A673 (cell line): ENCODE measurements around the gene AHNAK2. TPM values are rescaled to one million over a fixed set of nuclear protein-coding genes. Genes with fewer than 3 reads are reported as not detected.

Experiments
- BruUV-seq: library from RNA; stranded (reverse); fragments of 400-500 nt; replicated peaks from 2 replicates; lab custom pipeline; 2021; lab: Mats Ljungman, UMichigan
- CTCF ChIA-PET: fragments of 300-600 bp; sonication (Branson Sonifier 250); formaldehyde crosslinking; loops from one replicate; lab custom pipeline; 2022; ENCODE audit warnings: antibody characterized with exemption; lab: Charles Lee
- POLR2A ChIA-PET: fragments of 300-600 bp; sonication (Branson Sonifier 250); formaldehyde crosslinking; loops from one replicate; lab custom pipeline; 2022; ENCODE audit warnings: antibody characterized with exemption; ENCODE audit not compliant: low non-redundant PET; lab: Charles Lee
- DNase-seq: peaks from one replicate; pipeline ENCODE4 v3.0.0-alpha.2; 2015; ENCODE audit warnings: low spot score
- H3K27ac ChIP-seq: fragments of 200-600 bp; sonication (generic); 2 replicates; pipeline ENCODE4 v1.5.1; 2016; ENCODE audit warnings: mixed run types, low read depth, mild to moderate bottlenecking, mixed read lengths, antibody characterized with exemption, low read length; ENCODE audit not compliant: poor library complexity, severe bottlenecking
- H3K27me3 ChIP-seq: fragments of 200-600 bp; sonication (generic); replicated peaks from 2 replicates; pipeline ENCODE4 v1.6.1; 2017; ENCODE audit warnings: mixed run types, low read depth, mild to moderate bottlenecking, mixed read lengths, antibody characterized with exemption, low read length; ENCODE audit not compliant: insufficient read depth, poor library complexity
- H3K36me3 ChIP-seq: fragments of 200-600 bp; sonication (generic); 2 replicates; pipeline ENCODE4 v1.6.1; 2016; ENCODE audit warnings: mixed run types, mild to moderate bottlenecking, mixed read lengths, antibody characterized with exemption, low read length; ENCODE audit not compliant: insufficient read depth, poor library complexity, severe bottlenecking
- H3K4me1 ChIP-seq: fragments of 200-600 bp; sonication (generic); 2 replicates; pipeline ENCODE4 v1.6.1; 2017; ENCODE audit warnings: mixed run types, mild to moderate bottlenecking, mixed read lengths, antibody characterized with exemption, low read length; ENCODE audit not compliant: insufficient read depth, poor library complexity, severe bottlenecking
- H3K4me3 ChIP-seq: fragments of 200-600 bp; sonication (generic); 2 replicates; pipeline ENCODE4 v1.5.1; 2016; ENCODE audit warnings: low read depth, mixed run types, mild to moderate bottlenecking, mixed read lengths, low read length; ENCODE audit not compliant: poor library complexity, severe bottlenecking
- H3K9me3 ChIP-seq: fragments of 200-600 bp; sonication (generic); 2 replicates; pipeline ENCODE4 v1.6.1; 2016; ENCODE audit warnings: mixed run types, low read depth, mild to moderate bottlenecking, mixed read lengths, antibody characterized with exemption, low read length; ENCODE audit not compliant: poor library complexity, severe bottlenecking
- CTCF ChIP-seq: fragments of 300-800, 200-600 bp; sonication (generic); conservative IDR thresholded peaks from 2 replicates; pipeline ENCODE4 v1.5.1; 2017; ENCODE audit warnings: low read depth, mild to moderate bottlenecking, antibody characterized with exemption, low read length, moderate library complexity, mixed read lengths
- EZH2 ChIP-seq: fragments of 200-600 bp; sonication (generic); IDR thresholded peaks from 2 replicates; pipeline ENCODE4 v1.6.1; 2017; ENCODE audit warnings: borderline replicate concordance, low read depth, mild to moderate bottlenecking, mixed read lengths, antibody characterized with exemption, low read length; ENCODE audit not compliant: poor library complexity, severe bottlenecking
- intact Hi-C: fragments of 100-400 bp; cut with micrococcal nuclease; formaldehyde crosslinking; loops from one replicate; pipeline ENCODE4 v1.10.0; 2022; ENCODE audit not compliant: unreplicated experiment
- total RNA-seq: library from RNA; stranded (reverse); gene quantifications from 2 replicates; pipeline ENCODE4 v1.2.3, GENCODE V29; 2021

Gene AHNAK2
- total RNA-seq, 1 experiment from 2014 or later = 0.56 TPM

- Histone ChIP-seq H3K36me3 (no peaks in the 10 kb centered on the region), H3K9me3 (no peaks in the 10 kb centered on the region), H3K27me3 (peaks cover 6% of the 10 kb centered on the region), H3K4me1 (no peaks in the 10 kb centered on the region), H3K27ac (no peak overlapping the region), H3K4me3 (no peak overlapping the region)
- no peak for DNase-seq
- TF ChIP-seq EZH2 (no peak), CTCF (no peak)
- CTCF ChIA-PET = interaction anchor here (0.6 kb wide), 1 partner anchor 61 kb away, joined by 5 read pairs; no protein-coding TSS in a partner anchor
- BruUV-seq = no TSS peak
- intact Hi-C loops = no loop called here
- POLR2A ChIA-PET = no interaction called here
Measured at GRCh38 chr14:104957146-104958113, 20.7 kb downstream of the AHNAK2 start.

- no peaks in the 10 kb centered on the region for H3K36me3 ChIP-seq
- BruUV-seq = no TSS peak
- TF ChIP-seq EZH2 = no peak
- TF ChIP-seq CTCF = no peak
- H3K27ac ChIP-seq = no peak overlapping the region
- H3K27me3 ChIP-seq = peaks cover 6% of the 10 kb centered on the region
- no peak overlapping the region for H3K4me3 ChIP-seq
- intact Hi-C loops = no loop called here
- H3K9me3 ChIP-seq = no peaks in the 10 kb centered on the region
- no peaks in the 10 kb centered on the region for H3K4me1 ChIP-seq
- ChIA-PET POLR2A (no interaction called here), CTCF (interaction anchor here (0.6 kb wide), 1 partner anchor 62 kb away, joined by 5 read pairs; no protein-coding TSS in a partner anchor)
- DNase-seq = no peak
Measured at GRCh38 chr14:104956290-104956890, 21.8 kb downstream of the AHNAK2 start.

GRCh38 chr14:104955396-104955770 lies 22.8 kb downstream of the AHNAK2 start:
- no TSS peak for BruUV-seq
- ChIA-PET POLR2A (no interaction called here), CTCF (no interaction called here)
- peaks cover 6% of the 10 kb centered on the region for H3K27me3 ChIP-seq
- no peaks in the 10 kb centered on the region for H3K9me3 ChIP-seq
- no peak overlapping the region for H3K4me3 ChIP-seq
- TF ChIP-seq CTCF = no peak
- TF ChIP-seq EZH2 = no peak
- no peaks in the 10 kb centered on the region for H3K4me1 ChIP-seq
- H3K27ac ChIP-seq = no peak overlapping the region
- no peaks in the 10 kb centered on the region for H3K36me3 ChIP-seq
- intact Hi-C loops = no loop called here
- DNase-seq = no peak
